OCI-LY3 (cell line): ENCODE measurements around the gene SLC44A3.

ENCODE experiments used
- H2AFZ ChIP-seq: fragments of 200-600, 300-600 bp; shearing (Covaris generic); 2 replicates; pipeline ENCODE4 v1.6.0; 2014; ENCODE audit warnings: antibody characterized with exemption, low read depth, low read length
- H3K27ac ChIP-seq: fragments of 200-600, 300-600 bp; sonication (generic); 2 replicates; pipeline ENCODE4 v1.5.1; 2014; ENCODE audit warnings: mild to moderate bottlenecking, low read length, moderate library complexity, mixed read lengths
- H3K27me3 ChIP-seq: fragments of 200-600, 300-600 bp; sonication (generic); 2 replicates; pipeline ENCODE4 v1.6.1; 2014; ENCODE audit warnings: low read depth, low read length, mixed read lengths
- H3K36me3 ChIP-seq: fragments of 200-600, 300-600 bp; sonication (generic); replicated peaks from 2 replicates; pipeline ENCODE3; 2014; ENCODE audit warnings: low read depth, low read length, mixed read lengths
- H3K4me1 ChIP-seq: fragments of 300-600, 200-600 bp; sonication (generic); 2 replicates; pipeline ENCODE4 v1.6.1; 2014; ENCODE audit warnings: low read length, mixed read lengths
- H3K4me2 ChIP-seq: fragments of 200-600, 300-600 bp; sonication (generic); 2 replicates; pipeline ENCODE4 v1.6.1; 2014; ENCODE audit warnings: low read length, mixed read lengths
- H3K4me3 ChIP-seq: fragments of 300-600, 200-600 bp; sonication (generic); 2 replicates; pipeline ENCODE4 v1.5.1; 2014; ENCODE audit warnings: antibody characterized with exemption, mild to moderate bottlenecking, low read length, moderate library complexity
- H3K79me2 ChIP-seq: fragments of 300-600, 200-600 bp; shearing (Covaris generic); 2 replicates; pipeline ENCODE4 v1.6.1; 2014; ENCODE audit warnings: mild to moderate bottlenecking, low read length, mixed read lengths
- H3K9ac ChIP-seq: fragments of 300-600, 200-600 bp; shearing (Covaris generic); 2 replicates; pipeline ENCODE4 v1.6.0; 2014; ENCODE audit warnings: mild to moderate bottlenecking, low read length, moderate library complexity
- H3K9me3 ChIP-seq: fragments of 200-600, 300-600 bp; shearing (Covaris generic); 2 replicates; pipeline ENCODE4 v1.6.1; 2014; ENCODE audit warnings: low read length, mixed read lengths; ENCODE audit not compliant: insufficient read depth
- H4K20me1 ChIP-seq: fragments of 200-600, 300-600 bp; sonication (generic); 2 replicates; pipeline ENCODE4 v1.6.1; 2016; ENCODE audit warnings: low read length, mixed read lengths; ENCODE audit not compliant: insufficient read depth
- CTCF ChIP-seq: fragments of 200-600, 300-600 bp; sonication (generic); IDR thresholded peaks from 2 replicates; pipeline ENCODE4 v1.5.1; 2014; ENCODE audit warnings: antibody characterized with exemption, low read length, low read depth
- EZH2phosphoT487 ChIP-seq: fragments of 200-600 bp; shearing (Covaris generic); IDR thresholded peaks from 2 replicates; pipeline ENCODE4 v1.6.1; 2018; ENCODE audit warnings: antibody characterized with exemption, mixed run types, low read depth

Gene SLC44A3

GRCh38 chr1:94799206-94799605, 21.0 kb upstream of the SLC44A3 start:
- Histone ChIP-seq H3K4me1 (no peaks in the 10 kb centered on the region), H3K27ac (no peak overlapping the region), H2AFZ (no peak overlapping the region), H3K9ac (no peak overlapping the region), H3K27me3 (no peaks in the 10 kb centered on the region), H3K4me3 (no peak overlapping the region), H3K79me2 (no peaks in the 10 kb centered on the region), H3K36me3 (no peaks in the 10 kb centered on the region), H3K4me2 (no peak overlapping the region), H3K9me3 (no peaks in the 10 kb centered on the region), H4K20me1 (no peaks in the 10 kb centered on the region)
- TF ChIP-seq EZH2phosphoT487, result no peak
- no peak for TF ChIP-seq CTCF

- H3K4me1 ChIP-seq, result no peaks in the 10 kb centered on the region
- H3K27ac ChIP-seq, result no peak overlapping the region
- H3K79me2 ChIP-seq, result no peaks in the 10 kb centered on the region
- no peak overlapping the region for H2AFZ ChIP-seq
- H4K20me1 ChIP-seq, result no peaks in the 10 kb centered on the region
- no peaks in the 10 kb centered on the region for H3K9me3 ChIP-seq
- H3K36me3 ChIP-seq, result no peaks in the 10 kb centered on the region
- H3K4me3 ChIP-seq, result no peak overlapping the region
- no peak overlapping the region for H3K9ac ChIP-seq
- no peaks in the 10 kb centered on the region for H3K27me3 ChIP-seq
- TF ChIP-seq EZH2phosphoT487 (no peak), CTCF (peak; percentile 30)
- H3K4me2 ChIP-seq, result 0 out of 2 replicates have a peak overlapping the region, but pooled peaks have one; percentile 20
Observed at GRCh38 chr1:94801919-94802546, 18.1 kb upstream of the SLC44A3 start.

GRCh38 chr1:94803106-94803505, 17.1 kb upstream of the SLC44A3 start:
- Histone ChIP-seq H3K27ac (no peak overlapping the region), H3K4me1 (no peaks in the 10 kb centered on the region), H3K4me2 (no peak overlapping the region)

More at GRCh38 chr1:94803106-94803505, 17.1 kb upstream of the SLC44A3 start:
- no peaks in the 10 kb centered on the region for H3K36me3 ChIP-seq
- no peaks in the 10 kb centered on the region for H3K9me3 ChIP-seq
- H3K79me2 ChIP-seq, result no peaks in the 10 kb centered on the region
- H2AFZ ChIP-seq, result no peak overlapping the region
- H3K9ac ChIP-seq, result no peak overlapping the region
- H3K4me3 ChIP-seq, result no peak overlapping the region
- no peaks in the 10 kb centered on the region for H4K20me1 ChIP-seq
- H3K27me3 ChIP-seq, result no peaks in the 10 kb centered on the region
- TF ChIP-seq CTCF (no peak), EZH2phosphoT487 (no peak)
